Measurements from ENCODE around the gene GOLGA5.

- TF ChIP-seq CTCF (IDR thresholded peaks at IDR 0.05) (no peak), POLR2A (IDR thresholded peaks at IDR 0.05) (no peak)
Observed at GRCh38 chr14:92848887-92849286, 54.8 kb downstream of the GOLGA5 start.

Measured in tibial nerve (tissue), 3 donors.